Occipital lobe (tissue), 2 donors: ENCODE measurements around the gene TTC1. TPM values are rescaled to one million over a fixed set of nuclear protein-coding genes. Genes with fewer than 3 reads are reported as not detected.
"Not testable (repeated sequence)": the region's sequence is repeated elsewhere in the genome, so short reads cannot be mapped to it uniquely, and the experiment has no call there.

ENCODE experiments used
- DNase-seq: peaks from one replicate; lab custom pipeline; 2025; lab: John Stamatoyannopoulos, UW
- total RNA-seq: library from RNA; depleted of rRNA; stranded (reverse); fragments of >200 nt; gene quantifications from one replicate; pipeline ENCODE4 v1.2.3, GENCODE V29; 2014

The TTC1 gene, protein sequence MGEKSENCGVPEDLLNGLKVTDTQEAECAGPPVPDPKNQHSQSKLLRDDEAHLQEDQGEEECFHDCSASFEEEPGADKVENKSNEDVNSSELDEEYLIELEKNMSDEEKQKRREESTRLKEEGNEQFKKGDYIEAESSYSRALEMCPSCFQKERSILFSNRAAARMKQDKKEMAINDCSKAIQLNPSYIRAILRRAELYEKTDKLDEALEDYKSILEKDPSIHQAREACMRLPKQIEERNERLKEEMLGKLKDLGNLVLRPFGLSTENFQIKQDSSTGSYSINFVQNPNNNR
- 47.3 TPM for total RNA-seq

DNA sequence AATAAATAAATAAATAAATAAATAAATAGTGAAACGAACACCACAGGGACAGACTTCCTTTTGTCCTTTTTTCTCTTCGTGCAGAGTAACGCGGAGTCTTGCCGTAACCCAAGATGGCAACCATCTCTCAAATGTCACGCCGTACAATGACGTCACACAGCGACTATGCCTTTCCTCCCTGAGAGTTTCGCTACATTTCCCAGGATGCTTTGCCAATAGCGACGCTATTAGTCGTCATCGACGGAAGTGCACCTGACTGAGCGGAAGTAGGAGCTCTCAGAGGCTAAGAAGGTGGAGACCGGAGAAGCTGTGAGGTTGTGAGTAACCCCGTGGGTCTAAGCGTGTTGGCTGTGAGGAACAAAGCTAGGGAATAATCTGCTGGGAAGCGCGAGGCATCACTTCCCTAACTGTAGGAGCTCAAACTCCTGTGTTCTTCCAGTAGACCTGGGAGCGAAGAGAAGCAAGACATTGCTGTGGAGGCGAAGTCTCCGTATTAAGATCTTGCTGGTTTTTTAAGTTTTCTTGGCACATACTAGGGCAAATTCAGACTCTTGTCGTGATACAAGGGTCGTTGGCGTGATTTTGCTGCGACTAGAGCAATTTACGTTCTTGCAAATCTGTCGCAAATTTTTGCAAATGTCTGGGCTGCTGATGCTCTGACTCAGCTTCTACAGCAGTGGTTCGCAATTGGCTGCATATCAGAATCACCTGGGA is at the start of gene TTC1:
TTC1 (plus strand) TSS at position 263 of the 714 bp plus-strand sequence. CDS start 1,390 bp downstream, outside the sequence.
- peak; percentile 94 for DNase-seq

DNA sequence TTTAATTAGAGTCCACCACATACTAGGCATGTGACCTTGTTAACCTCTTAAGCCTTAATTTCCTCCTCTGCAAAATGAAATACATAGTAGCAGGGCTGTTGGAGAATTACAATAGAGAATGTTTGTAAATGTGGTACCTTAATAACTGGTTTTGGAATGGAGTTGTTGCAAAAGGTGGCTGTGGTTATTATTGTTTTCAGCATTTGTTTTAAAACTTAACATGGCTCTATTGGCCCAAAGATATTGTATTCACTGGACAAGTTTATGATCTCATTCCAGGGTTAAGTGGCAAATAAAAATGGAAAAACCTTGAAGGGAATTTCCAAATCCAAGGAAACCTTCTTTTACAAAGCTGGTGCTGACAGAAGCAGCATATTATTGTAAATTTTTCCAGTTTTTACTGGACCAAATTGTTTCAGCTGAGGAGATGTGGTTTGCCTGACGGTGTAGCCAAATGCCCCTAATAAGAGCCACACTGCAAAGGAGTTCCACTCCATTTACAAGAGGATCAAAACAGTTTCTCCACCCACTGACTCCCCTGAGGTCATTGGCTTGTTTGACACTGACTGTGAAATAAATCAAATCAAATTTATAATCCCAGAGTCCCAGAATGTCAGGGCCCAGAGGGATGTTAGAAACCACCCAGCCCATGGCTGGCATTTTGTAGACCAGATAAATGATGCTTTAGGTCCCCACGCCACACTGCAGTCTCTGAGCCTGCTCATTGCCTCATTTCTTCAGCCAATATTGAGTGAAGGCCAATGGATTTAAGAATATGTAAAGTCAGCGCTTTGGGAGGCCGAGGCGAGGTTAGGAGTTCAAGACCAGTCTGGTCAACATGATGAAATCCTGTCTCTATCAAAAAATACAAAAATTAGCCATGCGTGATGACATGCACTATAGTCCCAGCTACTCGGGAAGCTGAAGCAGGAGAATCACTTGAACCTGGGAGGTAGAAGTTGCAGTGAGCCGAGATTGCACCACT is 47.5 kb upstream of the TTC1 start:
- no peak for DNase-seq

DNA sequence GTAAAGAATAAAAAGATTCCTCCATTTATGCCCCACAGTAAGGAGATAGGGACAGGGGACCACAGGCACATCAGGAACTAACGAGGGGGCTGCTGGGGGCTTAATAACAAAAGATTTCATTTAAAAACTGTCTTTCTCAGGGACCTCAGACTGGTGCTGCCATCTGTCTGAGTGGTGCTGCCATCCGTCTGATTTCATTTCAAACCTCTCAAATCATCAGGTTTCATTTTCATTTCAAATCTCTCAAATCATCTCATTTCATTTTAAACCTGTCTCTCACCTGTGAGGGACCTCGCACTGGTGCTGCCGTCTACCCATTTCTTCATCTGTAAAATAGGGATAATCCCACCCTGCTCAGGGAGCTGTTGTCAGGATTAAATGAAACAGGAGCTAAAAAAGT is 46.7 kb upstream of the TTC1 start:
- DNase-seq, result no peak

DNA sequence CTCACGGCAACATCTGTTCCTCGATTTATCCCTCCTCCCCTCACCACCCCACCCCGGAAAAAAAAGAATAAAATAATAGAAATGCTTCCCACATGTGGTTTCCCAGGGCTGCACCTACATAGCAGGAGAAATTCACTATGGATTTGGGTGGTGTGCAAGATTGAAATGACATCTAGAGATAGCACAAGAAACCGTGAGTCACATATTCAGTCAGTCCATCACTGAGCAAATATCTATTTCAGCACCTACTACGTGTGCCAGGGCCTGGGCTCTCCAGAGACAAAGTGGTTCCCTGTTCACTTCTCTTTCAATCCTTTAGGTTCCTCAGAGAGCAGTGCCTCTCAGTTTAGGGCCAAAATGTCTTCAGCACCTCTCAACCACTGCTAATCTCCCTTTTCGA is 45.0 kb upstream of the TTC1 start:
- no peak for DNase-seq

DNA sequence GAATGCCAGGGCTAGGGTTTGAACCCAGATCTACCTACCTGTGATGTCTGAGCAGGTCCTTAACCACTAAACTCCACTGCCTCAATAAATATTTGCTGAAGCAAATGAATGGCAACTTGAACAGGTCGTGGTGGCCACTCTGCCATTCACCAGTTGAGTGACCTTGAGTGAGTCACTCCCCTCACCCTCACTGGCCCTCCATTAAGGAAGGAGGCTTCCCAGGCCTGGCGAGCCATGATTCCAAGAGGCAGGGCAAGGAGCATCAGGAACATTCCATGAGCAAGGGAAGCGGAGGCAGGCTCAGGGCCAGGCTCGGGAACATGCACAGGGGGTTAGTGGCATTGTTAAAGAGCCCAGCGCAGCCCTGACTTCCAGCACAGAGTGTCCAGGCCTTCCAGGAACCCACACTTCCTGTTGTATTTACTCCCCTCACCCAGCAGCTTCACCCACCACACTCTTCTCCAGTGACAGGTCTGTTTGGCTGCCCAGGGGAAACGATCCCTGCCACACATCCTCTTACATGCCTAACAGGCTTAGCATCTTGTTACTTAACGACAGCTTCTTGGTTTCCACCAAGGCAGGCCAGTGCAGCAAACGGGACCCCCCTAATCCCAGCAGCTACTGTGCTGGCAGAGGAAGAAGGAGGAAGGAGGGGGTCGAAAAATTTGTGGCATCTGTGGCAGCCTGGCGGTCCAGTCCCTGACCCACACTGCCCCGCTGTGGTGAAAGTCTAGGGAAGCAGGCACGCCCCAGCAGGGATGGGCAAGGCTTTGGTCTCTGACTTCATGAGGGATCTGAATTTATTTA is 43.7 kb upstream of the TTC1 start:
- DNase-seq, result no peak

DNA sequence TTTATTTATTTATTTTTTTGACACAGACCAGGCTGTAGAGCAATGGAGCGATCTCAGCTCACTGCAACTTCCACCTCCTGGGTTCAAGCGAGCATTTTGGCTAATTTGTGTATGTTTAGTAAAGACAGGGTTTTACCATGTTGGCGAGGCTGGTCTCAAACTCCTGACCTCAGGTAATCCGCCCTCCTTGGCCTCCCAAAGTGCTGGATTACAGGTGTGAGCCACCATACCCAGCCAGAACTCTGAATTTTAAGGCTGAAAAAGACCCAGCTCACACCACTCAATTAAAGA is 43.2 kb upstream of the TTC1 start:
- DNase-seq, result not testable (repeated sequence)

DNA sequence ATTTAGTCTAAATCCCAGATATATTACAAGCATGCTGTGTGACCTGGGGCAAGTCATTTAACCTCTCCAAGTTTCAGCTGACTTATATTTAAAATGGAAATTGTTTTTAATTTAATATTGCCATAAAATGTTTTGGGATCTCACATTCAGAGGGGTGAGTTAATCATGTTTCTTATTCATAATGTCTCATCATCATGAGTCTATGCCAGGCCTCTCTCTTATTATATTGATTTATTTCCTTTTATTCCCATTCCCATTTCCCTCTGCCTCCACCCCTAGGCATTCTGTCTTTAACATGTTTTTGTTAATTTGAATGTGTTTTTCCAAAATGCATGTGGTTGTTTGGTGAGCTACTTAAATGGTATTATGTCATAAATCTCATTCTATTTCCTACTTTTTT is 39.0 kb upstream of the TTC1 start:
- DNase-seq, result no peak

DNA sequence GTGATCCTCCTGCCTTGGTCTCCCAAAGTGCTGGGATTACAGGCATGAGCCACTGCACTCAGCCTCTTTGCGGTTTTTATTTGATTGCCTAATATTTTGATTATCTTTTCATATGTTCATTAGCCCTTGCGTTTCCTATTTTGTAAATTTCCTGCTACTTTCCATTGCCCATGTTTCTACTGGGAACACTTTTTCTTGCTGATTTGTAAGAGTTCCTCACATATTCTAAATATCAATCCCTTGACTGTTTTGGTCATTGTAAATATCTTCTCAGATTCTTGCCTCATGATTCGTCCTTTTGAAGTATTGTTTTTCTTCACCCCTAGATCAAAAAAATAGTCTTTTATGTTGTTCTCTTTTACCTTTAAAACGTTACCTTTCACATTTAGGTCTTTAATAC is 37.9 kb upstream of the TTC1 start:
- DNase-seq, result no peak

DNA sequence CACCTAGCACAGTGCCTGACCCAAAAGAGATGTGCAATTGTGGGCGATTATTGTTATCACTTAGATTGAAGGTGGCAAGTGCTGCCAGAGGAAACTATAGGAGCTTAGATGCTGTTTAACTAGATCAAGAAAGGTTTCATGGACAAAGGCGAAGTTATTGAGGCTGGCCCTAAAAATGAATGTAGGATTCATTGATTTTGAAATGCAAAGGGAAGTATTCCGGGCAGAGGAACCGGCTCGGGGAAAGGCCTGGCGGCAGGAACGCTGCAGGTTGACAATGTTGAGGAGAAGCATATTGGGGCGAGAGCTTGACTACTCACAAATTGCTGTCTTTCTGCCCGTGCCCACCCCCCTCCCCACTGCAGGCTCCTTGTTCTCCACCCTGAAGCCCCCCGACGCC is 37.4 kb upstream of the TTC1 start:
- no peak for DNase-seq

DNA sequence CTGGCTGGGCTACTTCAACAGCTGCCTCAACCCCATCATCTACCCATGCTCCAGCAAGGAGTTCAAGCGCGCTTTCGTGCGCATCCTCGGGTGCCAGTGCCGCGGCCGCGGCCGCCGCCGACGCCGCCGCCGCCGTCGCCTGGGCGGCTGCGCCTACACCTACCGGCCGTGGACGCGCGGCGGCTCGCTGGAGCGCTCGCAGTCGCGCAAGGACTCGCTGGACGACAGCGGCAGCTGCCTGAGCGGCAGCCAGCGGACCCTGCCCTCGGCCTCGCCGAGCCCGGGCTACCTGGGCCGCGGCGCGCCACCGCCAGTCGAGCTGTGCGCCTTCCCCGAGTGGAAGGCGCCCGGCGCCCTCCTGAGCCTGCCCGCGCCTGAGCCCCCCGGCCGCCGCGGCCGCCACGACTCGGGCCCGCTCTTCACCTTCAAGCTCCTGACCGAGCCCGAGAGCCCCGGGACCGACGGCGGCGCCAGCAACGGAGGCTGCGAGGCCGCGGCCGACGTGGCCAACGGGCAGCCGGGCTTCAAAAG is 36.9 kb upstream of the TTC1 start:
- no peak for DNase-seq

DNA sequence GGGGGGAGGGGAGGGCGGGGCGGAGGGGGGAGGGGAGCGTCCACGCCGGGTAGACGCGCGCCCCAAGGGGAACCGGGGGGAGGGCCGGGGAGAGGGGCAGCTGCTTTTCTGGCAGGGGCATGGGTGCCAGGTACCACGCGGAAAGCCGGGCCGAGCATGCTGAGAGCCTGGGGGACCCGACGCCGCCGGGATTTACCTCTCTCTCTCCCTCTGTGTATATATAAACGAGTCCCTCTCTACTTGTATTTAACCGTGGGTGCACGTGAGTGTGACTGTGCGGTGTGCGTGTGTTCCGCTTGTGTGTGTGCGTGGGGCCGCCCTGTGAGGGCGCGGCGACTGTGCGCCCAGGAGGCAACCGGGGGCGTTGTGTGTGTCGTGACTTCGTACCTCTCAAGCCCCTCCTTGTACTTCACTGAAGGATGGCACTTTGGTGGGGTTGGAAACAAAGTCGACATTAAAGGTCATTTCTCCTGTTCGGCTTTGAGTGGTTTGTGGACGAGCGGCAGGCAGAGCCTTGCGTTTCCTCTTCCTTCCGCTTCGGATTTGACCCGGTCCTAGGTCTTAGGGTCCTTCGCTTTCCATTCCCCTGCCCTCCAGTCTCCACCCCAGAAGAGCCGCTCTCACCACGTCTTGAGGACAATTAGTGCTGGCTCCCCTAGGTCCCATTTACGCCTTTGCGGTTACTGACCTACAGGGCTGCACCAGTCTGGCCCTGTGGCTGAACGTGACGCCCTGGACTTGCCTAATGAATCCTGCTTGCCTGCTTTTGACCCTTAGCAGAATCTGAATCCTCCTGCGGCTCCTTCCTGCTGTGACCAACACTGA is 36.2 kb upstream of the TTC1 start:
- DNase-seq, result no peak

DNA sequence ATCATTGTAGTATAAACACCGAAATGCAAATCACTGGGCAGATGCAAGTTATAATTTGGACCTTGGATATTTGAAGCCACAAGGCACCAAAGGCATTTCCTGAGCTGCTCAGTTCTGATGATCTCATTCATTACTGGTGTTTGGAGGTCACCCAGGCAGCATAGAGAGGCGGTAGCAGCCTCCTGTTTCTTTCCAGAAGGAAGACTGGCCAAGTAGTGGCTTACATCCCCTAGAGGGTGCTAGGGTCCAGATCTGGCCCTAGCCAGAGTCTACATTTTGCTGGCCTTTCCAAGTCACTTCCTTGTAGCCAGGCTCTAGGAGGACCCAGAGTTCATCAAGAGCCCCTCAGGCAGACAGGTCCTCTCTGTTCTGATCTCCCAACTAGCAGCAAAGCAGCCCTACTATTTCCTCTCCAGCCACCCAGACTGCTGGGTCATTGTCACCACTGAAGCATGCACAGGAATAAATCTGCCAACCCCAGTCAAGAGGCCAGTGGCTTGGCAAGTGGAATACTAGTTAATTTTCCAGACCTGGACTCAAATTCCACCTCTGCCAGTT is 33.4 kb upstream of the TTC1 start:
- DNase-seq, result no peak

DNA sequence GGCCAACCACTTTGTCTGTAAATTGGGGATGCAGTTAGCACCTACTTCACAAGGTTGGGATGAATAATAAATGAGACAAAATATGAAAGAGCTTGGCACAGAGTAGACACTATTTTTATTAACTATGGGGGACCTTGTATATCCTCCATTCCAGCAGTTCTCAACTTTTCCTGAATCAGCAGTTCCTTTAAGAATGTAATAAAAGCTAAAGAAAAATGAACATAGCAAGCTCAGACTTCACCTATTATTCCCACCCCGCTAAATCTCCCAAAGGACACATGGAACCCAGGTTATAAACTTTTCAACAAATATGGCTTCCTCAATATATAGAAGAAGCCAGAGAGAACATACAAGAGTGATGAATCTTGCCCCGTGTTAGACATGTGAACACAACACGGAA is 32.0 kb upstream of the TTC1 start:
- DNase-seq, result no peak

DNA sequence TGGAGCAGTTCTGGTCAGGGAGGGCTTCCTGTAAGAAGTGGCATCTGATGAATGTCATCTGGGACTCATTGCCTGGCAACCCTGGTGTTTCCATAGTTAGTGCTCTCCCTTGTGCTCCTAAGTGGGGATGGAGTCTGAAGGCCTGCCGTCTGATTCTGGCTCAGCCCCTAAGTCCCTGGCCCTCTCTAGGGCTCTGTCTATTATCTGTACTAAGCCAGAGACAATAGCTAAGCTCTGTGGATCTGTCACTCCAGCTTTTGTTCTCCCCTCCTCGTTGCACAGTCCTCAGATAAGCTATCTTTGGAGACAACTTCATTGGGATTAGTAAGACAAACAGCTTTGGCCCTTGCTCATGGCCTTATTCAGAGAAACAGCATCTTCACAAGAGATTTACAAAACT is 30.6 kb upstream of the TTC1 start:
- DNase-seq, result no peak

DNA sequence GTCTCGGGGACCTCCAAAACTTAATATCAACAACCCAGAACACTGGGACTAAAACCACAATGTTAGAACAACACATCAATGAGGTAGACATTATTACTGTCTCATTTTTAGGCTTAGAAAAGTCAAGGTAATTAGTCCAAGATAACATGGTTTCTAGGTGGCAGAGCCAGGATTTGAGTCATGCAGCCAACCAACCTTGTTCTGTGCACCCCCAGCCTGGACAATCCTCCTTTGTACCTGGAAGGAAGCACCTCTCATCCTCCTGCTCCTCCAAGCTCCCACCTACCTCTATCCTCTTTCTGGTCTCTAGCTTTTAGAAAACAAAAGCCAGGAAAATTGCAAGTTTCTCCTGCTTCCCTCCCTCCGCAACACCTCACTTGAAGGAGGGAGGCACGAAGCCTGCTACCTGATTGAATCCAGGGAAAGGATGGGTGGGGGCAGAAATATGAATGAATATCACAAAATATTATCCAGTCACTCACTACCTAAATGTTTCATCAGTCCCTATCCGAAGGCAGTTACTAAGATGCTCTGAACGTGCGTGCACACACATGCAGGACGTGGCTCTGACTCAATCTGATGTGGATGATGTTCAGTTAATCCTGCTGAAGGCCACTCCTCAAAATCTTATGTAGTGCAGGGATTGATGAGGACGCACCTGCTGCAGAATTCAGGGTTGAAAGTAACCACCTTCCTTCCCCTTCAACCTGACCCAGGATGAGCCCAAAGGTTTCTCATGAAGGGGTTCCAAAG is 26.3 kb upstream of the TTC1 start:
- DNase-seq, result no peak

DNA sequence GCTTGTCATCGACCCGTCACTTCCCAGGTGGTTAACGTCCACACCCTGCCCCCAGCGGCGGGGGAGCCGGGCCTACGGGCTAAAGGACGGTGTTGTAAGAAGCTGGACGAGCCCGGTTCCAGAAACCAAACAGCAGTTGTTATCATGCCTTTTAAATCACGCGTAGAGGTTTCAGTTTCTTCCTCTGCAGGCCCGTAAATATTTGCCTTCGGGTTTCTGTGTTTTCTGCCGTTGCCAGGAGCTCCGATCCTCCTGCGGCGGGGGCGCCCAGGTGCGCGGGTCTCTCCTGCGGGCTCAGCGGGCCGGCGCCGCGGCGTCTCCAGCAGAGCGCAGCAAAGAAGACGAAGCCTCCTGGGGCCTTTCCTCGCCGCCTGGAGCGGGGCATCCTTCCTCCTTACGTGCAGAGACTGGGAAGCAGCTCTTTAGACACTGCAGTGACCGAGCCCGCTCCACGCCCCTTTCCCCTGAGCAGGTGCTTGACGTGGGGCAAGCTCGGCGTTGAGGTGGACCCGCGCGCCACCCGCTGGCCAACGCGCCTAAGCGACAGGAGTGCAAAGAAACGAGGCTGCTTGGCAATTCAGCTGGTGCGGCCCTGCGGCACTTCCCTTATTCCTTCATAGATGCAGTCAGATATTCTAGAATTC is 21.8 kb upstream of the TTC1 start:
- peak; percentile 57 for DNase-seq

DNA sequence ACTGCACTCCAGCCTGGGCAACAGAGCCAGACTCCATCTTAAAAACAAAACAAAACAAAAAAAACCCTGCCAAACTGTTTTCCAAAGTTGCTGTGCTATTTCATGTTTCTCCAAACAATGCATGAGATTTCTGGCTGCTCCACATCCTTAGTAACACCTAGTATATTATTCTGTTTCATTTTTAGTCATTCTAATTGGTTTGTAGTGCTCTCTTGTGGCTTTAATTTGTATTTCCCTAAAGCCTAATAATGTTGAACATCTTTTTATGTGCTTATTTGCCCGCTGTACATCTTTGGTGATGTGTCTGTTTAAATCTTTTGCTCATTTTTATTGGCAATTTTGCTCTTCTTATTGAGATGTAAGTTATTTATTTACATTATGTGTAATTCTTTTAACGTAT is 18.4 kb upstream of the TTC1 start:
- DNase-seq, result no peak

DNA sequence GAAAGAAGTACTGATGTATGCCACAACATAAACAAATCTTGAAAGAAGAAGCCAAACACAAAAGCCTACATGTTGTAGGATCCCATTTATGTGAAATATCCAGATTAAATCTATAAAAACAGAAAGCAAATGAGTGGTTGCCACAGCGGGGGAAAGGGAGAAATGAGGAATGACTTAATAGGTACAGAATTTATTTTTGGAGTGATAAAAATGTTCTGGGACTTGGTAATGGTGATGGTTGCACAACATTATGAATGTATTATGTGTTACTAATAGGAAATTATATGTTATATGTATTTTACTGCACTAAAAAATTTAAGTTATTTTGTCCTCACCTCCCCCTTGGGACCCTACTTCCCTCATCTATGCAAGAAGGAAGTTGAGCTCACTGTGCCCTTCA is 16.4 kb upstream of the TTC1 start:
- DNase-seq, result no peak

DNA sequence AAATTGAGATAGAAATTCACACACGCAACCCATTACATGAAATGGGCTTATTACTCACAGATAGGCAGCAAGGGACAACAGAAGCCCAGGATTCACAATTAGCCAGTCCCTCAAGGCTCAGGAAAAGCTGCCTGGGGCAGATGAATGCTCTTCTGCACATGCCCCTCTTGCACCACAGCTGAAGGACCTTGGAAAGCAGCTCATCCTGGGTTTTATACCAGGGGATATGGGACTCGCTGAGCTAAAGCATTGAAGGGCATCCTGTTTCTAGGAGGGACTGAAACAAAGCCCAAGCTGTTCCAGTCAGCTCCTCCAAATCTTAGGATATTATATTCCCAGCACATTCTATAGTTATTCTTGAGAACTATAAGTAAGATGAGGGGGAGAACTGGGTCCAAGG is 15.7 kb upstream of the TTC1 start:
- DNase-seq, result no peak
